HuH-7 (cell line): ENCODE data around the gene TPSB2.

ENCODE experiments used
- DNase-seq: peaks from one replicate; pipeline ENCODE4 v3.0.0; 2011; ENCODE audit warnings: low spot score

Gene TPSB2

GRCh38 chr16:1218930-1219611, 10.9 kb downstream of the TPSB2 start:
- no peak for DNase-seq

GRCh38 chr16:1218061-1218929, 11.7 kb downstream of the TPSB2 start:
- DNase-seq = no peak

GRCh38 chr16:1217526-1217925, 12.5 kb downstream of the TPSB2 start:
- DNase-seq = no peak

GRCh38 chr16:1216681-1217400, 13.1 kb downstream of the TPSB2 start:
- DNase-seq = no peak

GRCh38 chr16:1216296-1216619, 13.7 kb downstream of the TPSB2 start:
- no peak for DNase-seq

- no peak for DNase-seq
Measured at GRCh38 chr16:1215574-1216295, 14.2 kb downstream of the TPSB2 start.

- DNase-seq = no peak
Measured at GRCh38 chr16:1214719-1215118, 15.3 kb downstream of the TPSB2 start.

GRCh38 chr16:1213796-1214372, 16.1 kb downstream of the TPSB2 start:
- no peak for DNase-seq

- DNase-seq = no peak
Measured at GRCh38 chr16:1213231-1213630, 16.8 kb downstream of the TPSB2 start.

GRCh38 chr16:1212616-1213194, 17.3 kb downstream of the TPSB2 start:
- no peak for DNase-seq

- DNase-seq = no peak
Measured at GRCh38 chr16:1211451-1212268, 18.3 kb downstream of the TPSB2 start.

GRCh38 chr16:1210461-1210860, 19.5 kb downstream of the TPSB2 start:
- DNase-seq = no peak

GRCh38 chr16:1209081-1209480, 20.9 kb downstream of the TPSB2 start:
- no peak for DNase-seq

GRCh38 chr16:1208239-1208830, 21.6 kb downstream of the TPSB2 start:
- no peak for DNase-seq

GRCh38 chr16:1206786-1207185, 23.2 kb downstream of the TPSB2 start:
- no peak for DNase-seq

- DNase-seq = no peak
Measured at GRCh38 chr16:1206326-1206725, 23.7 kb downstream of the TPSB2 start.

GRCh38 chr16:1204933-1205332, 25.1 kb downstream of the TPSB2 start:
- no peak for DNase-seq

- DNase-seq = no peak
Measured at GRCh38 chr16:1202274-1202673, 27.7 kb downstream of the TPSB2 start.

GRCh38 chr16:1201444-1201843, 28.5 kb downstream of the TPSB2 start:
- DNase-seq = no peak

GRCh38 chr16:1200014-1200627, 29.9 kb downstream of the TPSB2 start:
- no peak for DNase-seq
